Measurements from ENCODE around the gene SDF2.

- TF ChIP-seq PBX3 (IDR thresholded peaks at IDR 0.05) = no peak
- TF ChIP-seq, protein P1, sequence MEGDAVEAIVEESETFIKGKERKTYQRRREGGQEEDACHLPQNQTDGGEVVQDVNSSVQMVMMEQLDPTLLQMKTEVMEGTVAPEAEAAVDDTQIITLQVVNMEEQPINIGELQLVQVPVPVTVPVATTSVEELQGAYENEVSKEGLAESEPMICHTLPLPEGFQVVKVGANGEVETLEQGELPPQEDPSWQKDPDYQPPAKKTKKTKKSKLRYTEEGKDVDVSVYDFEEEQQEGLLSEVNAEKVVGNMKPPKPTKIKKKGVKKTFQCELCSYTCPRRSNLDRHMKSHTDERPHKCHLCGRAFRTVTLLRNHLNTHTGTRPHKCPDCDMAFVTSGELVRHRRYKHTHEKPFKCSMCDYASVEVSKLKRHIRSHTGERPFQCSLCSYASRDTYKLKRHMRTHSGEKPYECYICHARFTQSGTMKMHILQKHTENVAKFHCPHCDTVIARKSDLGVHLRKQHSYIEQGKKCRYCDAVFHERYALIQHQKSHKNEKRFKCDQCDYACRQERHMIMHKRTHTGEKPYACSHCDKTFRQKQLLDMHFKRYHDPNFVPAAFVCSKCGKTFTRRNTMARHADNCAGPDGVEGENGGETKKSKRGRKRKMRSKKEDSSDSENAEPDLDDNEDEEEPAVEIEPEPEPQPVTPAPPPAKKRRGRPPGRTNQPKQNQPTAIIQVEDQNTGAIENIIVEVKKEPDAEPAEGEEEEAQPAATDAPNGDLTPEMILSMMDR (IDR thresholded peaks at IDR 0.05) = no peak
- TF ChIP-seq FOXM1 (IDR thresholded peaks at IDR 0.05; ENCODE audit: low read depth) = no peak
- TF ChIP-seq EP300 (IDR thresholded peaks at IDR 0.05; ENCODE audit: borderline replicate concordance in 1 of 2, low read depth in 1 of 2, low read length in 1 of 2) = no peak
- TF ChIP-seq POLR2AphosphoS5 (IDR thresholded peaks at IDR 0.05; ENCODE audit: low read depth, low read length) = no peak
- no peak for TF ChIP-seq ZBTB33 (IDR thresholded peaks at IDR 0.05; ENCODE audit: borderline replicate concordance, low read depth)
- TF ChIP-seq, protein P2, sequence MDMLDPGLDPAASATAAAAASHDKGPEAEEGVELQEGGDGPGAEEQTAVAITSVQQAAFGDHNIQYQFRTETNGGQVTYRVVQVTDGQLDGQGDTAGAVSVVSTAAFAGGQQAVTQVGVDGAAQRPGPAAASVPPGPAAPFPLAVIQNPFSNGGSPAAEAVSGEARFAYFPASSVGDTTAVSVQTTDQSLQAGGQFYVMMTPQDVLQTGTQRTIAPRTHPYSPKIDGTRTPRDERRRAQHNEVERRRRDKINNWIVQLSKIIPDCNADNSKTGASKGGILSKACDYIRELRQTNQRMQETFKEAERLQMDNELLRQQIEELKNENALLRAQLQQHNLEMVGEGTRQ (IDR thresholded peaks at IDR 0.05; ENCODE audit: borderline replicate concordance, low read depth, low read length) = no peak
Observed at GRCh38 chr17:28622186-28622585, 39.5 kb downstream of the SDF2 start.

All from SK-N-SH (cell line).